GM23248 (cell line): ENCODE measurements around the gene AEBP1. TPM values are rescaled to one million over a fixed set of nuclear protein-coding genes. Genes with fewer than 3 reads are reported as not detected.

Experiments
- DNase-seq: peaks from one replicate; pipeline ENCODE4 v3.0.0-alpha.2; 2015
- H2AFZ ChIP-seq: fragments of 200-600 bp; sonication (generic); 2 replicates; pipeline ENCODE4 v1.6.1; 2016; ENCODE audit warnings: antibody characterized with exemption
- H3F3A ChIP-seq: fragments of 200-600 bp; sonication (generic); 2 replicates; pipeline ENCODE4 v1.6.1; 2016; ENCODE audit warnings: mild to moderate bottlenecking, antibody characterized with exemption, mixed run types; ENCODE audit not compliant: insufficient read depth
- H3K27ac ChIP-seq: fragments of 200-600 bp; sonication (generic); 2 replicates; pipeline ENCODE4 v1.5.1; 2016; ENCODE audit warnings: mild to moderate bottlenecking
- H3K27me3 ChIP-seq: fragments of 200-600 bp; sonication (generic); replicated peaks from 2 replicates; pipeline ENCODE4 v1.6.1; 2016; ENCODE audit warnings: mild to moderate bottlenecking; ENCODE audit not compliant: insufficient read depth
- H3K36me3 ChIP-seq: fragments of 200-600 bp; sonication (generic); 2 replicates; pipeline ENCODE4 v1.6.1; 2016; ENCODE audit warnings: low read depth, mild to moderate bottlenecking
- H3K4me1 ChIP-seq: fragments of 200-600 bp; sonication (generic); 2 replicates; pipeline ENCODE4 v1.6.1; 2016; ENCODE audit warnings: mild to moderate bottlenecking; ENCODE audit not compliant: insufficient read depth
- H3K4me2 ChIP-seq: fragments of 200-600 bp; sonication (generic); one replicate; pipeline ENCODE4 v1.6.1; 2016; ENCODE audit warnings: mild to moderate bottlenecking; ENCODE audit not compliant: unreplicated experiment
- H3K4me3 ChIP-seq: fragments of 200-600 bp; sonication (generic); 2 replicates; pipeline ENCODE4 v1.5.1; 2016; ENCODE audit warnings: mild to moderate bottlenecking
- H3K79me2 ChIP-seq: fragments of 200-600 bp; sonication (generic); 2 replicates; pipeline ENCODE4 v1.6.1; 2016; ENCODE audit warnings: mild to moderate bottlenecking; ENCODE audit not compliant: insufficient read depth
- H3K9ac ChIP-seq: fragments of 200-600 bp; sonication (generic); 2 replicates; pipeline ENCODE4 v1.6.1; 2016; ENCODE audit warnings: mild to moderate bottlenecking
- H3K9me2 ChIP-seq: fragments of 200-600 bp; sonication (generic); 2 replicates; pipeline ENCODE4 v1.6.1; 2016; ENCODE audit warnings: mixed run types, mild to moderate bottlenecking, moderate library complexity; ENCODE audit not compliant: insufficient read depth
- H3K9me3 ChIP-seq: fragments of 200-600 bp; sonication (generic); one replicate; pipeline ENCODE4 v1.6.1; 2017; ENCODE audit warnings: low read depth
- H4K20me1 ChIP-seq: fragments of 200-600 bp; sonication (generic); 2 replicates; pipeline ENCODE4 v1.6.0; 2016; ENCODE audit not compliant: insufficient read depth
- EZH2 ChIP-seq: fragments of 200-600 bp; sonication (generic); IDR thresholded peaks from 2 replicates; pipeline ENCODE4 v1.6.1; 2018; ENCODE audit warnings: antibody characterized with exemption, mild to moderate bottlenecking; ENCODE audit not compliant: insufficient read depth, poor library complexity, severe bottlenecking
- EZH2phosphoT487 ChIP-seq: fragments of 200-600 bp; sonication (generic); IDR thresholded peaks from 2 replicates; pipeline ENCODE4 v1.6.1; 2018; ENCODE audit warnings: antibody characterized with exemption, moderate library complexity, mild to moderate bottlenecking, low read depth; ENCODE audit not compliant: insufficient read depth
- WGBS, 2 experiments: methylation state at CpG; one replicate each; pipeline ENCODE4 v1.1.6; 2015 to 2017; ENCODE audit warnings: low lambda C conversion rate in 2 of 2, low coverage in 1 of 2; ENCODE audit errors: missing lambda C conversion rate in 2 of 2; 5-methylcytosine and 5-hydroxymethylcytosine counted together
- in situ Hi-C: fragments of 300-500 bp; cut with MboI; formaldehyde crosslinking; loops from 2 replicates; pipeline ENCODE4 v1.15.0; 2020
- polyA plus RNA-seq: library from polyadenylated mRNA; unstranded; fragments of >200 nt; fragmentation: Nextera tagmentation; extraction: Ambion mirVana; gene quantifications from 2 replicates; pipeline ENCODE4 v1.2.1, GENCODE V29; 2016
- total RNA-seq: library from RNA; depleted of rRNA; stranded (reverse); fragments of >200 nt; shearing (Covaris generic); gene quantifications from 2 replicates; pipeline ENCODE4 v1.2.3, GENCODE V29; 2014

The AEBP1 gene
- total and polyA plus RNA-seq, 2 experiments from 2014 or later: 46.6 to 53.0 TPM

DNA sequence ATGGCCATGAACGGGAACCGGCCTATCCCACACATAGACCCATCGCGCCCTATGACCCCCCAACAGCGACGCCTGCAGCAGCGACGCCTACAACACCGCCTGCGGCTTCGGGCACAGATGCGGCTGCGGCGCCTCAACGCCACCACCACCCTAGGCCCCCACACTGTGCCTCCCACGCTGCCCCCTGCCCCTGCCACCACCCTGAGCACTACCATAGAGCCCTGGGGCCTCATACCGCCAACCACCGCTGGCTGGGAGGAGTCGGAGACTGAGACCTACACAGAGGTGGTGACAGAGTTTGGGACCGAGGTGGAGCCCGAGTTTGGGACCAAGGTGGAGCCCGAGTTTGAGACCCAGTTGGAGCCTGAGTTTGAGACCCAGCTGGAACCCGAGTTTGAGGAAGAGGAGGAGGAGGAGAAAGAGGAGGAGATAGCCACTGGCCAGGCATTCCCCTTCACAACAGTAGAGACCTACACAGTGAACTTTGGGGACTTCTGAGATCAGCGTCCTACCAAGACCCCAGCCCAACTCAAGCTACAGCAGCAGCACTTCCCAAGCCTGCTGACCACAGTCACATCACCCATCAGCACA is 9.7 kb downstream of the AEBP1 start:
- Histone ChIP-seq H3K9me2 (no peaks in the 10 kb centered on the region), H3F3A (no peaks in the 10 kb centered on the region), H4K20me1 (no peaks in the 10 kb centered on the region), H3K4me1 (no peaks in the 10 kb centered on the region), H3K4me3 (no peak overlapping the region), H2AFZ (no peak overlapping the region), H3K27me3 (no peaks in the 10 kb centered on the region), H3K27ac (no peak overlapping the region), H3K9ac (no peak overlapping the region), H3K9me3 (no peaks in the 10 kb centered on the region), H3K4me2 (no peak overlapping the region), H3K79me2 (no peaks in the 10 kb centered on the region; the same call in 1 of the 2 replicates), H3K36me3 (no peaks in the 10 kb centered on the region)
- 80 to 87% methylated on average over 10 to 24 of the region's 24 CpGs for WGBS, 2 experiments
- no peak for TF ChIP-seq EZH2
- TF ChIP-seq EZH2phosphoT487: no peak
- no peak for DNase-seq
- in situ Hi-C loops: no loop called here

DNA sequence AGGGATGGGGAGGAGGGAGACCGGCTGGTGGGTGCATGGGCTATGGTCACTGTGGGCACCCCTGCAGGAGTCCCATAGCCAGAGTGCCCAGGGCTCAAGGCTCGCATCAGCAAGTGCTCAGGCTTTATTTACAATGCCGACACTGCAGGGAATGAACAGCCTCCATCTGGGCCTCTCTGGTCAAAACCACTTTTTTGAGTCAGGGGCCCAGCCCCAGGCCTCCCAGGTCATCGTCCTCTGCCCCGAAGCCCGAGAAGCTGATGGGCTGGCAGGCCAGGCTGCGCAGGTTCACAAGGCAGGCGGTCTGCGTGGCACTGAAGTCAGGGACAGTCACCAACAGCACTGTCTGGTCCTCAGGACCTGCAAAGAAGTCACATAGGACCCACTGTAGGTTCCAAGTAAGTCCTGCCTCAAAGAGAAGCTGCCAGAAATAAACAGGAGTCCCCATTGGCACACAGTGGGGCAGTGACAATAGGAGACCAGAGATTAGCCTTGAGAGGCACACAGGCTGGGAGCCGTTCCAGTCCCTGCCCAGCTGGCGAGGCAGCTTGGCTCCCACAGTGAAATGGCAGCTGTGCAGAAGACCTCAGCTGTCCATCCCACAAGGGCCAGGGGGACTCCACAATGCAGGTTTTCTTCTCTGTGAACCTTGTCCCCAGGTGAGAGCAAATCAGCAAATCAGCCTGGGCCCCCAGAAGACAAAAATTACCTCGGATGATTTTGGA is 10.6 kb downstream of the AEBP1 start:
- H3K36me3 ChIP-seq: no peaks in the 10 kb centered on the region
- H3K9me2 ChIP-seq: no peaks in the 10 kb centered on the region
- no peak overlapping the region for H3K27ac ChIP-seq
- no peaks in the 10 kb centered on the region for H3K9me3 ChIP-seq
- no peak for TF ChIP-seq EZH2
- no peak for TF ChIP-seq EZH2phosphoT487
- H3K27me3 ChIP-seq: no peaks in the 10 kb centered on the region
- in situ Hi-C loops: no loop called here
- H3F3A ChIP-seq: no peaks in the 10 kb centered on the region
- H4K20me1 ChIP-seq: no peaks in the 10 kb centered on the region
- WGBS, 2 experiments: 75 to 76% methylated on average over 12 of the region's 12 CpGs
- H2AFZ ChIP-seq: no peak overlapping the region
- no peak overlapping the region for H3K9ac ChIP-seq
- H3K4me2 ChIP-seq: no peak overlapping the region
- H3K4me3 ChIP-seq: no peak overlapping the region
- H3K79me2 ChIP-seq: peaks cover 6% of the 10 kb centered on the region
- no peaks in the 10 kb centered on the region for H3K4me1 ChIP-seq
- no peak for DNase-seq

DNA sequence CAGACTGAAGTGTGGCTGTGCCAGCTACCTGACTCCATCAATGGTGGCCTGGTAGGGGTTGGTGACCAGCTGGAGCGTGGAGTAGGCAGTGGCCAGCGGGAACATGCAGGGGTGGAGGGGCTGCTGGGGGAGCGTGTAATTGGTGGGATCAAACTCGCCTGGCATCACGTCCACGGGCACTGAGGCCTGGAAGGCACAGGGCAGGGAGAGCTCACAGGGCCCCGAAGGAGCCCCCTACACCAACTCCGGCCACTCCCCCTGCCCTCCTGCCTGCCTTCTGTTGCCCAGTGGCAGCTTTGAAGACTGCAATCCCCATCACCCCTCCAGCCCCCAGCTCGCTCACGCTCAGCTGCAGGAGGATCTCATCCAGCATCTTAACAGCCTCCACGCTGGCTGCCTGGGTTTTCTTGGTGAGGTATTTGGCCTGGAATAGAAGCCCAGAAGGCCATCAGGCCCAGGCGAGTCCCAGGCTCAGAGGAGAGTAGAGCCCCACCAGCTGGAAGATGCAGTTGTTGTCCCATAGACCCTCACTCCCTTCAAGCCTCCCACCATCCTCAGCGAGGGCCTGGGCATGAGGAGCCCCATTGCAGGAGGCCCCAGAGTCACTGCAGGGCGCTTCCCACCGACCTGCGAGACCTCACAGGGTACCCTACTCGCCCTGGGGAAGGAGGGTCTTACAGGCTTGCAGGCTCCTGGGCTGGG is 12.1 kb downstream of the AEBP1 start:
- Histone ChIP-seq H3K9ac (no peak overlapping the region), H2AFZ (no peak overlapping the region), H3F3A (no peaks in the 10 kb centered on the region), H3K79me2 (peaks cover 20% of the 10 kb centered on the region), H3K36me3 (peaks cover 4% of the 10 kb centered on the region; the same call in 1 of the 2 replicates), H3K4me2 (no peak overlapping the region), H4K20me1 (no peaks in the 10 kb centered on the region), H3K4me1 (no peaks in the 10 kb centered on the region), H3K9me3 (no peaks in the 10 kb centered on the region), H3K27me3 (no peaks in the 10 kb centered on the region), H3K27ac (no peak overlapping the region), H3K9me2 (no peaks in the 10 kb centered on the region), H3K4me3 (no peak overlapping the region)
- no peak for DNase-seq
- in situ Hi-C loops: no loop called here
- TF ChIP-seq EZH2phosphoT487 (no peak), EZH2 (no peak)
- WGBS, 2 experiments: 83% methylated on average over 14 to 17 of the region's 17 CpGs

DNA sequence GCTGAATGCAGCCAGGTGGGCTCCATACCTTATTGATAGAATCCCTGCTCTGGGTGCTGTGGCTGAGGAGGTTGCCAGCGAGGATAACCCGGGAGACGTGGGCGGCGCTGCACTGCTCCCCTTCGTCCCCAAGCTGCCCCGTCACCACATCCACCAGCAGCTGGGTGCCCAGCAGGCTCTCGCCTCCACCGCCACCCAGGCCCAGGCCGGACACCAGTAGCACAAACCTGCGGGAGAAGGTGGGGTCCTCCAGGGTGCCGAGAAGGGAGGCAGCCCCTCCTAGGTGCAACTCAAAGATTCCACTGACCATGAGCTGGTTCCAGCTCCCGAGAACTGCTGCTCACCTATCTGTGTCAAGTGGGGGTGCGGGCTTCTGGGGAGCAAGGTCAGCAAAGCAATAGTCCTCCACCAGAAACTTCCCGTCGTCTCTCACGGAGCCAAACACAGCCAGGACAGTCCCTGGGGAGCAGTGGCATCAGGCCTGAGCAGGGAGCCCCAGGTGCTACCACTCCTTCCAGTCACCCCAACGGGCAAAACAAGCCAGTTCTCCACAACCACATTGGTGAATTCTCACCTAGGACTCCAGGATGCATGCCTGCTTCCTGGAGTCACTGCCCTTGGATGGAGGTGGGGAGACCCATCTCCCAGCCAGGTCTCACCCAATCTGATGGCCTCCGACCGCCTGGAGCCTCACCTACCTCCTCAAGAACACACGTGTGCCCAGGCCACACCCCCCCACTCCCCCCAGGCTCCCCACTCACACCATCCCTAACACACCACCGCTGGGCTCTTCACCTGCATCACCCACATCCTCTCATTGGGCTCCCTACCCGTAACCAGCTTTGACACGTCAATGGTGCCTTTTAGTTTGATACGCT is 12.9 kb downstream of the AEBP1 start:
- Histone ChIP-seq H3K4me2 (no peak overlapping the region), H3K9ac (no peak overlapping the region), H3K27me3 (no peaks in the 10 kb centered on the region), H4K20me1 (no peaks in the 10 kb centered on the region), H3F3A (no peaks in the 10 kb centered on the region), H2AFZ (no peak overlapping the region), H3K4me3 (no peak overlapping the region), H3K27ac (no peak overlapping the region), H3K4me1 (0 out of 2 replicates have a peak, but pooled peaks cover 2% of the 10 kb centered on the region), H3K9me2 (no peaks in the 10 kb centered on the region), H3K36me3 (peaks cover 4% of the 10 kb centered on the region; the same call in 1 of the 2 replicates), H3K79me2 (peaks cover 28% of the 10 kb centered on the region), H3K9me3 (no peaks in the 10 kb centered on the region)
- in situ Hi-C loops: no loop called here
- DNase-seq: no peak
- no peak for TF ChIP-seq EZH2phosphoT487
- no peak for TF ChIP-seq EZH2
- 87 to 89% methylated on average over 25 of the region's 25 CpGs for WGBS, 2 experiments
